IMR-90 (cell line): Measurements from ENCODE around the gene NXPH3.

ENCODE experiments used
- CTCF ChIP-seq: conservative IDR thresholded peaks from 2 replicates; pipeline ENCODE4 v1.5.1; 2012; ENCODE audit warnings: mild to moderate bottlenecking, low read depth, low read length, improper control_type of control experiment
- POLR2A ChIP-seq: IDR thresholded peaks from 2 replicates; pipeline ENCODE4 v1.6.1; 2012; ENCODE audit warnings: mild to moderate bottlenecking, low read depth, low read length
- RAD21 ChIP-seq: IDR thresholded peaks from 2 replicates; pipeline ENCODE4 v1.6.1; 2012; ENCODE audit warnings: low read length, improper control_type of control experiment
- USF2 ChIP-seq: fragments of 150-350 bp; IDR thresholded peaks from 2 replicates; pipeline ENCODE4 v1.6.1; 2017; ENCODE audit warnings: mild to moderate bottlenecking, antibody characterized with exemption, low read length, low read depth

GRCh38 chr17:49579522-49579921 is 3.9 kb downstream of the NXPH3 start:
- TF ChIP-seq POLR2A (no peak), CTCF (no peak), USF2 (no peak), RAD21 (no peak)
